ENCODE results near the gene C16orf90.

- TF ChIP-seq YY1 (IDR thresholded peaks at IDR 0.05; ENCODE audit: insufficient read depth, insufficient read length) (no peak), ZNF274 (IDR thresholded peaks at IDR 0.05; ENCODE audit: low read depth, low read length) (no peak), SUZ12 (IDR thresholded peaks at IDR 0.05; ENCODE audit: extremely low read depth, insufficient read depth, insufficient read length) (no peak)
Measured at GRCh38 chr16:3460121-3460520, 35.2 kb downstream of the C16orf90 start.

All from NT2/D1 (cell line).